HepG2 (cell line): ENCODE measurements around the gene STX4. TPM values are rescaled to one million over a fixed set of nuclear protein-coding genes. Genes with fewer than 3 reads are reported as not detected.

Experiments used
- ELF1 ChIP-seq: sonication (generic); formaldehyde crosslinking; IDR thresholded peaks from 2 replicates; pipeline ENCODE4 v1.4.0; 2020; ENCODE audit warnings: missing genetic modification reagents
- FOXP1 ChIP-seq, 2 experiments: fragments of 450-650 bp in 1 of 2; IDR thresholded peaks; 2 replicates each; pipeline ENCODE4 v1.6.1; 2017 to 2018; ENCODE audit warnings: antibody characterized with exemption in 1 of 2
- IRF9 ChIP-seq: sonication (generic); formaldehyde crosslinking; IDR thresholded peaks from 2 replicates; pipeline ENCODE4 v1.8.0; 2022; ENCODE audit warnings: missing genetic modification reagents, mild to moderate bottlenecking, borderline replicate concordance
- KAT2B ChIP-seq: fragments of 150-350 bp; IDR thresholded peaks from 2 replicates; pipeline ENCODE4 v1.6.1; 2014; ENCODE audit warnings: low read depth, low read length, borderline replicate concordance
- KAT8 ChIP-seq: IDR thresholded peaks from 2 replicates; pipeline ENCODE4 v1.6.1; 2016; ENCODE audit warnings: missing genetic modification reagents, missing compliant biosample characterization
- POLR2A ChIP-seq, 2 experiments: IDR thresholded peaks; 2 replicates each; pipeline ENCODE4 v1.6.1; 2011; ENCODE audit warnings: low read depth in 2 of 2, low read length in 2 of 2, mild to moderate bottlenecking in 1 of 2, moderate library complexity in 1 of 2; ENCODE audit not compliant: insufficient read depth in 1 of 2
- SMYD3 ChIP-seq: sonication (generic); formaldehyde crosslinking; IDR thresholded peaks from 2 replicates; pipeline ENCODE4 v1.8.1; 2023; ENCODE audit warnings: mild to moderate bottlenecking, missing genetic modification reagents
- ZBTB39 ChIP-seq: sonication (generic); formaldehyde crosslinking; IDR thresholded peaks from 2 replicates; pipeline ENCODE4 v1.5.0; 2020; ENCODE audit warnings: missing genetic modification reagents
- ZNF556 ChIP-seq: sonication (generic); formaldehyde crosslinking; IDR thresholded peaks from 2 replicates; pipeline ENCODE4 v1.4.0; 2020; ENCODE audit warnings: mild to moderate bottlenecking, missing genetic modification reagents, borderline replicate concordance
- ZNF713 ChIP-seq: sonication (generic); formaldehyde crosslinking; IDR thresholded peaks from 2 replicates; pipeline ENCODE4 v1.4.0; 2020; ENCODE audit warnings: mild to moderate bottlenecking, missing genetic modification reagents
- ZNF772 ChIP-seq: sonication (generic); formaldehyde crosslinking; IDR thresholded peaks from 2 replicates; pipeline ENCODE4 v1.5.0; 2020; ENCODE audit warnings: mild to moderate bottlenecking, missing genetic modification reagents
- ZNF790 ChIP-seq: sonication (generic); formaldehyde crosslinking; IDR thresholded peaks from 2 replicates; pipeline ENCODE4 v1.8.0; 2022; ENCODE audit warnings: missing genetic modification reagents, mild to moderate bottlenecking, borderline replicate concordance
- ZSCAN25 ChIP-seq: sonication (generic); formaldehyde crosslinking; IDR thresholded peaks from 2 replicates; pipeline ENCODE4 v1.8.0; 2022; ENCODE audit warnings: mild to moderate bottlenecking, missing genetic modification reagents
- polyA plus RNA-seq, 8 experiments: library from polyadenylated mRNA; depleted of rRNA in 3 of 8; stranded (reverse) in 7 of 8; unstranded in 1 of 8; fragments of >200 nt; fragmentation: Illumina TruSeq in 4 of 8; extraction: Trizol in 4 of 8; gene quantifications; 2 replicates each; pipeline versions ENCODE4 v1.2.1 to v1.2.3, GENCODE V29; 2011 to 2016; ENCODE audit warnings: low read depth in 4 of 8, missing spikeins in 1 of 8, mixed read lengths in 1 of 8; ENCODE audit not compliant: insufficient read depth in 1 of 8
- total RNA-seq, 5 experiments: library from RNA; depleted of rRNA; stranded (reverse); fragments of >200 nt; fragmentation: Illumina TruSeq; extraction: Trizol; gene quantifications; 2 replicates each; pipeline ENCODE4 v1.2.3, GENCODE V29; 2016; ENCODE audit warnings: low read depth in 1 of 5
- TF ChIP-seq, protein P1 (sequence below): sonication (generic); formaldehyde crosslinking; conservative IDR thresholded peaks from 2 replicates; pipeline ENCODE4 v1.4.0; 2020; ENCODE audit warnings: missing genetic modification reagents
- TF ChIP-seq, protein P2 (sequence below), 2 experiments: fragments of 450-650 bp in 1 of 2; sonication (generic) in 1 of 2; formaldehyde crosslinking; IDR thresholded peaks; 2 replicates each; pipeline versions ENCODE4 v1.5.0 to v1.8.0; 2020 to 2022; ENCODE audit warnings: mild to moderate bottlenecking in 1 of 2, missing genetic modification reagents in 1 of 2
- TF ChIP-seq, protein P3 (sequence below): IDR thresholded peaks from 2 replicates; pipeline ENCODE4 v1.6.1; 2012; ENCODE audit warnings: inconsistent platforms
- TF ChIP-seq, protein P4 (sequence below): sonication (generic); formaldehyde crosslinking; IDR thresholded peaks from 2 replicates; pipeline ENCODE4 v1.5.0; 2020; ENCODE audit warnings: mild to moderate bottlenecking, missing genetic modification reagents, borderline replicate concordance

The STX4 gene
- total and polyA plus RNA-seq, 2 of the 13 experiments (the other 11 are each of a cell fraction or from before 2014, with no cell fraction given) = 29.2 to 34.6 TPM

- TF ChIP-seq ZBTB39 (CRISPR knock-in tag) (peak; percentile 89; the same call in 1 of the 2 replicates), POLR2A (IDR thresholded peaks at IDR 0.05; ENCODE audit: insufficient read depth in 1 of 2, low read depth in 2 of 2, low read length in 2 of 2) (peak; percentile 60 to 75; a peak in 2 of 4 replicates), SMYD3 (CRISPR knock-in tag) (no peak; the same call in 1 of the 2 replicates), ZNF556 (CRISPR knock-in tag) (no peak; the same call in 1 of the 2 replicates), KAT2B (no peak), IRF9 (CRISPR knock-in tag) (peak; percentile 68), ELF1 (CRISPR knock-in tag) (peak; percentile 95), ZSCAN25 (CRISPR knock-in tag) (peak; percentile 78), KAT8 (CRISPR knock-in tag) (peak; percentile 94), FOXP1 (IDR thresholded peaks at IDR 0.05) (no peak), FOXP1 (CRISPR knock-in tag; IDR thresholded peaks at IDR 0.05) (peak; percentile 28; the same call in 1 of the 2 replicates), ZNF790 (CRISPR knock-in tag) (no peak), ZNF713 (CRISPR knock-in tag) (peak; percentile 18; the same call in 1 of the 2 replicates), ZNF772 (CRISPR knock-in tag) (peak; percentile 76)
- TF ChIP-seq, protein P1, sequence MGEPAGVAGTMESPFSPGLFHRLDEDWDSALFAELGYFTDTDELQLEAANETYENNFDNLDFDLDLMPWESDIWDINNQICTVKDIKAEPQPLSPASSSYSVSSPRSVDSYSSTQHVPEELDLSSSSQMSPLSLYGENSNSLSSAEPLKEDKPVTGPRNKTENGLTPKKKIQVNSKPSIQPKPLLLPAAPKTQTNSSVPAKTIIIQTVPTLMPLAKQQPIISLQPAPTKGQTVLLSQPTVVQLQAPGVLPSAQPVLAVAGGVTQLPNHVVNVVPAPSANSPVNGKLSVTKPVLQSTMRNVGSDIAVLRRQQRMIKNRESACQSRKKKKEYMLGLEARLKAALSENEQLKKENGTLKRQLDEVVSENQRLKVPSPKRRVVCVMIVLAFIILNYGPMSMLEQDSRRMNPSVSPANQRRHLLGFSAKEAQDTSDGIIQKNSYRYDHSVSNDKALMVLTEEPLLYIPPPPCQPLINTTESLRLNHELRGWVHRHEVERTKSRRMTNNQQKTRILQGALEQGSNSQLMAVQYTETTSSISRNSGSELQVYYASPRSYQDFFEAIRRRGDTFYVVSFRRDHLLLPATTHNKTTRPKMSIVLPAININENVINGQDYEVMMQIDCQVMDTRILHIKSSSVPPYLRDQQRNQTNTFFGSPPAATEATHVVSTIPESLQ (CRISPR knock-in tag) = no peak
- TF ChIP-seq, protein P2, sequence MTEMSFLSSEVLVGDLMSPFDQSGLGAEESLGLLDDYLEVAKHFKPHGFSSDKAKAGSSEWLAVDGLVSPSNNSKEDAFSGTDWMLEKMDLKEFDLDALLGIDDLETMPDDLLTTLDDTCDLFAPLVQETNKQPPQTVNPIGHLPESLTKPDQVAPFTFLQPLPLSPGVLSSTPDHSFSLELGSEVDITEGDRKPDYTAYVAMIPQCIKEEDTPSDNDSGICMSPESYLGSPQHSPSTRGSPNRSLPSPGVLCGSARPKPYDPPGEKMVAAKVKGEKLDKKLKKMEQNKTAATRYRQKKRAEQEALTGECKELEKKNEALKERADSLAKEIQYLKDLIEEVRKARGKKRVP (CRISPR knock-in tag; IDR thresholded peaks at IDR 0.05) = no peak; a peak in 2 of 4 replicates
- TF ChIP-seq, protein P3, sequence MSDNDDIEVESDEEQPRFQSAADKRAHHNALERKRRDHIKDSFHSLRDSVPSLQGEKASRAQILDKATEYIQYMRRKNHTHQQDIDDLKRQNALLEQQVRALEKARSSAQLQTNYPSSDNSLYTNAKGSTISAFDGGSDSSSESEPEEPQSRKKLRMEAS = peak; percentile 95
- TF ChIP-seq, protein P4, sequence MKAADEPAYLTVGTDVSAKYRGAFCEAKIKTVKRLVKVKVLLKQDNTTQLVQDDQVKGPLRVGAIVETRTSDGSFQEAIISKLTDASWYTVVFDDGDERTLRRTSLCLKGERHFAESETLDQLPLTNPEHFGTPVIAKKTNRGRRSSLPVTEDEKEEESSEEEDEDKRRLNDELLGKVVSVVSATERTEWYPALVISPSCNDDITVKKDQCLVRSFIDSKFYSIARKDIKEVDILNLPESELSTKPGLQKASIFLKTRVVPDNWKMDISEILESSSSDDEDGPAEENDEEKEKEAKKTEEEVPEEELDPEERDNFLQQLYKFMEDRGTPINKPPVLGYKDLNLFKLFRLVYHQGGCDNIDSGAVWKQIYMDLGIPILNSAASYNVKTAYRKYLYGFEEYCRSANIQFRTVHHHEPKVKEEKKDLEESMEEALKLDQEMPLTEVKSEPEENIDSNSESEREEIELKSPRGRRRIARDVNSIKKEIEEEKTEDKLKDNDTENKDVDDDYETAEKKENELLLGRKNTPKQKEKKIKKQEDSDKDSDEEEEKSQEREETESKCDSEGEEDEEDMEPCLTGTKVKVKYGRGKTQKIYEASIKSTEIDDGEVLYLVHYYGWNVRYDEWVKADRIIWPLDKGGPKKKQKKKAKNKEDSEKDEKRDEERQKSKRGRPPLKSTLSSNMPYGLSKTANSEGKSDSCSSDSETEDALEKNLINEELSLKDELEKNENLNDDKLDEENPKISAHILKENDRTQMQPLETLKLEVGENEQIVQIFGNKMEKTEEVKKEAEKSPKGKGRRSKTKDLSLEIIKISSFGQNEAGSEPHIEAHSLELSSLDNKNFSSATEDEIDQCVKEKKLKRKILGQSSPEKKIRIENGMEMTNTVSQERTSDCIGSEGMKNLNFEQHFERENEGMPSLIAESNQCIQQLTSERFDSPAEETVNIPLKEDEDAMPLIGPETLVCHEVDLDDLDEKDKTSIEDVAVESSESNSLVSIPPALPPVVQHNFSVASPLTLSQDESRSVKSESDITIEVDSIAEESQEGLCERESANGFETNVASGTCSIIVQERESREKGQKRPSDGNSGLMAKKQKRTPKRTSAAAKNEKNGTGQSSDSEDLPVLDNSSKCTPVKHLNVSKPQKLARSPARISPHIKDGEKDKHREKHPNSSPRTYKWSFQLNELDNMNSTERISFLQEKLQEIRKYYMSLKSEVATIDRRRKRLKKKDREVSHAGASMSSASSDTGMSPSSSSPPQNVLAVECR (CRISPR knock-in tag) = peak; percentile 93
Observed at GRCh38 chr16:31032736-31033708, at the start of gene STX4 (continued).
